ENCODE results near the gene SMYD3. TPM values are rescaled to one million over a fixed set of nuclear protein-coding genes. Genes with fewer than 3 reads are reported as not detected.

The SMYD3 gene
- total and polyA plus RNA-seq, 2 of the 13 experiments (the other 11 are each of a cell fraction or from before 2014, with no cell fraction given), result 27.7 to 35.8 TPM

GRCh38 chr1:245960171-245960570 is 546.9 kb downstream of the SMYD3 start:
- H3K9ac ChIP-seq (ENCODE audit: insufficient read depth, low read depth, low read length), result no peak overlapping the region
- no peak overlapping the region for H3K4me2 ChIP-seq (ENCODE audit: low read depth, low read length)
- H2AFZ ChIP-seq (ENCODE audit: low read length), result no peak overlapping the region
- 86% methylated on average over 4 of the region's 4 CpGs for WGBS (ENCODE audit: low lambda C conversion rate)
- ChIA-PET CTCF (ENCODE audit: low intra/inter-chr PET ratio, low total read pairs) (no interaction called here), POLR2A (no interaction called here)
- DNase-seq (ENCODE audit: low spot score) (no peak), ATAC-seq (no peak), FAIRE-seq (no peak)
- H3K79me2 ChIP-seq (ENCODE audit: insufficient read depth, low read length), result no peaks in the 10 kb centered on the region
- H3K27ac ChIP-seq (ENCODE audit: extremely low read length, insufficient read depth, low read length), result no peak overlapping the region
- H3K36me3 ChIP-seq (replicated peaks in 1 of 2; ENCODE audit: control insufficient read depth in 1 of 2, insufficient read depth in 2 of 2, low read length in 2 of 2), result no peaks in the 10 kb centered on the region
- H4K20me1 ChIP-seq (ENCODE audit: insufficient read depth, low read length), result no peaks in the 10 kb centered on the region
- in situ Hi-C loops (cut with HindIII; ENCODE audit: extremely low pct_ligation_motif_present, low pct_unique_long_range_greater_than_20kb), result no loop called here
- intact Hi-C loops (cut with micrococcal nuclease; ENCODE audit: unreplicated experiment), result no loop called here
- no TSS peak for BruUV-seq (replicated peaks)
- no peak overlapping the region for H3K4me3 ChIP-seq (replicated peaks in 1 of 3; ENCODE audit: insufficient read depth in 1 of 3, low read depth in 2 of 3, low read length in 3 of 3)
- H3K4me1 ChIP-seq (ENCODE audit: insufficient read depth, low read length), result peaks cover 14% of the 10 kb centered on the region
- no peaks in the 10 kb centered on the region for H3K9me3 ChIP-seq (ENCODE audit: low read length)
- H3K27me3 ChIP-seq (ENCODE audit: control insufficient read depth in 1 of 2, insufficient read depth in 2 of 2, low read length in 2 of 2), result no peaks in the 10 kb centered on the region
- no peak for TF ChIP-seq PPARG (CRISPR knock-in tag; conservative IDR thresholded peaks at IDR 0.05)
- TF ChIP-seq KAT2B (IDR thresholded peaks at IDR 0.05; ENCODE audit: borderline replicate concordance, low read depth, low read length), result no peak
- no peak for TF ChIP-seq ZNF207 (IDR thresholded peaks at IDR 0.05; ENCODE audit: borderline replicate concordance)
- TF ChIP-seq GMEB1 (CRISPR knock-in tag; IDR thresholded peaks at IDR 0.05; ENCODE audit: borderline replicate concordance), result no peak
- TF ChIP-seq PCBP1 (IDR thresholded peaks at IDR 0.05; ENCODE audit: borderline replicate concordance, low read depth, low read length), result no peak
- no peak for TF ChIP-seq ZNF431 (CRISPR knock-in tag; IDR thresholded peaks at IDR 0.05; ENCODE audit: borderline replicate concordance, low read depth)
- TF ChIP-seq ZSCAN30 (CRISPR knock-in tag; IDR thresholded peaks at IDR 0.05), result no peak
- no peak for TF ChIP-seq KMT2A (CRISPR knock-in tag; IDR thresholded peaks at IDR 0.05)

- no peak overlapping the region for H3K27ac ChIP-seq (ENCODE audit: extremely low read length, insufficient read depth, low read length)
- BruUV-seq (replicated peaks), result no TSS peak
- H3K4me1 ChIP-seq (ENCODE audit: insufficient read depth, low read length), result no peaks in the 10 kb centered on the region; the same call in 1 of the 2 replicates
- no peak overlapping the region for H3K4me2 ChIP-seq (ENCODE audit: low read depth, low read length)
- WGBS (ENCODE audit: low lambda C conversion rate), result 93% methylated on average over 6 of the region's 6 CpGs
- intact Hi-C loops (cut with micrococcal nuclease; ENCODE audit: unreplicated experiment) (loop anchor here (10.0 kb wide), 1 partner anchor 63 kb away; no protein-coding TSS in a partner anchor), in situ Hi-C loops (cut with HindIII; ENCODE audit: extremely low pct_ligation_motif_present, low pct_unique_long_range_greater_than_20kb) (no loop called here)
- H3K9ac ChIP-seq (ENCODE audit: insufficient read depth, low read depth, low read length), result no peak overlapping the region
- no peaks in the 10 kb centered on the region for H3K9me3 ChIP-seq (ENCODE audit: low read length)
- CTCF ChIA-PET (ENCODE audit: low intra/inter-chr PET ratio, low total read pairs), result no interaction called here
- H4K20me1 ChIP-seq (ENCODE audit: insufficient read depth, low read length), result no peaks in the 10 kb centered on the region
- no peaks in the 10 kb centered on the region for H3K27me3 ChIP-seq (ENCODE audit: control insufficient read depth in 1 of 2, insufficient read depth in 2 of 2, low read length in 2 of 2)
- no peak overlapping the region for H3K4me3 ChIP-seq (replicated peaks in 1 of 3; ENCODE audit: insufficient read depth in 1 of 3, low read depth in 2 of 3, low read length in 3 of 3)
- H2AFZ ChIP-seq (ENCODE audit: low read length), result no peak overlapping the region
- no peak for FAIRE-seq
- POLR2A ChIA-PET, result no interaction called here
- DNase-seq (ENCODE audit: low spot score), result no peak
- no peaks in the 10 kb centered on the region for H3K36me3 ChIP-seq (replicated peaks in 1 of 2; ENCODE audit: control insufficient read depth in 1 of 2, insufficient read depth in 2 of 2, low read length in 2 of 2)
- ATAC-seq, result no peak
- H3K79me2 ChIP-seq (ENCODE audit: insufficient read depth, low read length), result no peaks in the 10 kb centered on the region
- TF ChIP-seq RNF2 (conservative IDR thresholded peaks at IDR 0.05; ENCODE audit: low read depth) (no peak), LBX2 (CRISPR knock-in tag; IDR thresholded peaks at IDR 0.05; ENCODE audit: borderline replicate concordance) (no peak), REL (CRISPR knock-in tag; conservative IDR thresholded peaks at IDR 0.05) (no peak), JUNB (CRISPR knock-in tag; IDR thresholded peaks at IDR 0.05; ENCODE audit: borderline replicate concordance) (no peak), ZNF564 (CRISPR knock-in tag; IDR thresholded peaks at IDR 0.05) (no peak), ATRX (CRISPR knock-in tag; IDR thresholded peaks at IDR 0.05; ENCODE audit: borderline replicate concordance) (no peak), ZFP36L1 (CRISPR knock-in tag; IDR thresholded peaks at IDR 0.05) (no peak)
These were observed 549.1 kb downstream of the SMYD3 start for GRCh38 chr1:245958016-245958415.
